Karpas-422 (cell line): ENCODE results near the gene RAD51B. TPM values are rescaled to one million over a fixed set of nuclear protein-coding genes. Genes with fewer than 3 reads are reported as not detected.
"Not testable (repeated sequence)": the region's sequence is repeated elsewhere in the genome, so short reads cannot be mapped to it uniquely, and the experiment has no call there.

ENCODE experiments used
- DNase-seq: peaks from one replicate; pipeline ENCODE4 v3.0.0-alpha.2; 2015
- H2AFZ ChIP-seq: fragments of 200-600 bp; sonication (generic); 2 replicates; pipeline ENCODE4 v1.6.1; 2014; ENCODE audit warnings: antibody characterized with exemption, low read length, mixed read lengths
- H3K27ac ChIP-seq: fragments of 200-600 bp; sonication (generic); 2 replicates; pipeline ENCODE4 v1.5.1; 2014; ENCODE audit warnings: mild to moderate bottlenecking, low read length, moderate library complexity
- H3K27me3 ChIP-seq: fragments of 200-600 bp; sonication (generic); 2 replicates; pipeline ENCODE4 v1.6.1; 2014; ENCODE audit warnings: low read length, mixed read lengths
- H3K36me3 ChIP-seq: fragments of 200-600 bp; sonication (generic); 2 replicates; pipeline ENCODE4 v1.6.1; 2014; ENCODE audit warnings: low read length, mixed read lengths; ENCODE audit not compliant: insufficient read depth
- H3K4me1 ChIP-seq: fragments of 200-600 bp; sonication (generic); 2 replicates; pipeline ENCODE4 v1.6.1; 2014; ENCODE audit warnings: mild to moderate bottlenecking, low read length, mixed read lengths
- H3K4me2 ChIP-seq: fragments of 200-600 bp; sonication (generic); 2 replicates; pipeline ENCODE4 v1.6.1; 2014; ENCODE audit warnings: low read length, low read depth, mild to moderate bottlenecking; ENCODE audit not compliant: poor library complexity, severe bottlenecking
- H3K4me3 ChIP-seq: fragments of 200-600 bp; sonication (generic); 2 replicates; pipeline ENCODE4 v1.5.1; 2014; ENCODE audit warnings: mild to moderate bottlenecking, antibody characterized with exemption, low read length, mixed read lengths
- H3K79me2 ChIP-seq: fragments of 200-600 bp; sonication (generic); 2 replicates; pipeline ENCODE4 v1.6.1; 2014; ENCODE audit warnings: mild to moderate bottlenecking, low read length, mixed read lengths
- H3K9ac ChIP-seq: fragments of 200-600 bp; sonication (generic); 2 replicates; pipeline ENCODE4 v1.6.0; 2014; ENCODE audit warnings: low read length
- H3K9me2 ChIP-seq: fragments of 200-600 bp; sonication (generic), shearing (Covaris generic); replicated peaks from 2 replicates; pipeline ENCODE4 v1.6.0; 2014; ENCODE audit warnings: mild to moderate bottlenecking, low read length, moderate library complexity; ENCODE audit not compliant: insufficient read depth
- H3K9me3 ChIP-seq: fragments of 300-700, 200-600 bp; sonication (generic); 2 replicates; pipeline ENCODE4 v1.6.1; 2014; ENCODE audit warnings: low read length, mixed read lengths
- H4K20me1 ChIP-seq: fragments of 200-600 bp; sonication (generic); 2 replicates; pipeline ENCODE4 v1.6.1; 2014; ENCODE audit warnings: mild to moderate bottlenecking, antibody characterized with exemption, low read length, low read depth; ENCODE audit not compliant: insufficient read depth
- total RNA-seq: library from RNA; depleted of rRNA; stranded (reverse); fragments of >200 nt; shearing (Covaris generic); gene quantifications from 2 replicates; pipeline ENCODE4 v1.2.3, GENCODE V29; 2014; ENCODE audit warnings: low replicate concordance

The RAD51B gene
- total RNA-seq, 1 experiment from 2014 or later = 107 TPM

DNA sequence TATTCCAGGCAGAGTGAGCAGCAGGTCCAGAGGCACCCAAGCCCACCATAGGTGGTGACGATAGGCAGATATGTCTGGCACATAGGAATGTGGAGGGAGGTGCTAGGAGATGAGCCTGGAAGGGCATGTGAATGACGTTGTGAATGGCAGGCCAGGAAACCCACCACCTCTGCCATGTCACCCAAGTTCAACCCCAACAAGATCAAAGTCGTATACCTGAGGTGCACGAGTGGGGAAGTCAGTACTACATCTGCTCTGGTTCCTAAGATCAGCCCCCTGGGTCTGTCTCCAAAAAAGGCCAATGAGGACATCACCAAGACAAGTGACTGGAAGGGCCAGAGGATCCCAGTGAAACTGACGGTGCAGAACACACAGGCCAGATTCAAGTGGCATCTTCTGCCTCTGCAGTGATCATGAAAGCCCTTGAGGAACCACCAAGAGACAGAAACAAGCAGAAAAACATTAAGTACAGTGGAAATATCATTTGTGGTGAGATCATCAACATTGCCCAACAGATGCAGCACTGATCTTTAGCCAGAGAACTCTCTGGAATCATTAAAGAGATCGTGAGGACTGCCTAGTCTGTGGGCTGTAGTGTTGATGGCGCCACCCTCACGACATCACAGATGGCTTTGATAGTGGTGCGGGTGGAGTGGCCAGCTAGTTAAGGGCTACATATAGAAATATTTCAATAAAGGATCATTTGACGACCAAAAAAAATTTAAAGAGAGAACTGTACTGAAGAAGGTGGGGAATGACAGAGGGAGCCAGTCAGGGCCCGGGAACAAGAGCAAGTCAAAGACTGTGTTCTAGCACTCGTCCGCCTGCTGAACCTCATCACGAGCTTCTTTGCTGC, 873.6 kb downstream of the RAD51B start:
- Histone ChIP-seq H3K9ac (no peak overlapping the region), H2AFZ (no peak overlapping the region), H3K4me3 (no peak overlapping the region), H3K4me1 (peaks cover 29% of the 10 kb centered on the region), H3K4me2 (no peak overlapping the region), H3K9me2 (no peaks in the 10 kb centered on the region), H3K79me2 (no peaks in the 10 kb centered on the region), H3K36me3 (no peaks in the 10 kb centered on the region), H3K27ac (no peak overlapping the region), H4K20me1 (no peaks in the 10 kb centered on the region), H3K27me3 (no peaks in the 10 kb centered on the region), H3K9me3 (no peaks in the 10 kb centered on the region)
- no peak for DNase-seq

DNA sequence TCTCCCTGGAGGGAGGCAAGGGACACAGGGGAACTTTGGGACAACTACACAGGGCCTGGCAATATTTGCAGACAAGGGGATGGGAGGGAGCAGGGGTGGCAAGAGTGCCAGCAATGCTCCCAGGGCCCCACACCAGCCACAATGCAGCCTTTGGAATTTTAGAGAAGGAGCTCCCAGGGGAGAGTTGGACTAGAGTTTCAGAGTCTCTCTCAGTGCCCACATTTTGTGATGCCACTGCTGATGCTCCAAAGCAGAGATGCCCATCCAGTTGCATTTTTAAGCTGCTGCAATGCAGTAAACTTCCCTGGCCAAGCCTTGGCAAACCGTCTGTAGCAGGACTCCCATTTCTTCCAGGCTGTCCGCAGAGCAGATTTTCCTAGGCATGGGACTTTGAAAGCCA, 874.3 kb downstream of the RAD51B start:
- no peak overlapping the region for H3K27ac ChIP-seq
- H4K20me1 ChIP-seq = no peaks in the 10 kb centered on the region
- H2AFZ ChIP-seq = no peak overlapping the region
- H3K4me2 ChIP-seq = no peak overlapping the region
- H3K4me1 ChIP-seq = peaks cover 22% of the 10 kb centered on the region
- H3K9me2 ChIP-seq = no peaks in the 10 kb centered on the region
- H3K79me2 ChIP-seq = no peaks in the 10 kb centered on the region
- no peak for DNase-seq
- no peaks in the 10 kb centered on the region for H3K9me3 ChIP-seq
- no peak overlapping the region for H3K4me3 ChIP-seq
- H3K9ac ChIP-seq = no peak overlapping the region
- H3K36me3 ChIP-seq = no peaks in the 10 kb centered on the region
- no peaks in the 10 kb centered on the region for H3K27me3 ChIP-seq

DNA sequence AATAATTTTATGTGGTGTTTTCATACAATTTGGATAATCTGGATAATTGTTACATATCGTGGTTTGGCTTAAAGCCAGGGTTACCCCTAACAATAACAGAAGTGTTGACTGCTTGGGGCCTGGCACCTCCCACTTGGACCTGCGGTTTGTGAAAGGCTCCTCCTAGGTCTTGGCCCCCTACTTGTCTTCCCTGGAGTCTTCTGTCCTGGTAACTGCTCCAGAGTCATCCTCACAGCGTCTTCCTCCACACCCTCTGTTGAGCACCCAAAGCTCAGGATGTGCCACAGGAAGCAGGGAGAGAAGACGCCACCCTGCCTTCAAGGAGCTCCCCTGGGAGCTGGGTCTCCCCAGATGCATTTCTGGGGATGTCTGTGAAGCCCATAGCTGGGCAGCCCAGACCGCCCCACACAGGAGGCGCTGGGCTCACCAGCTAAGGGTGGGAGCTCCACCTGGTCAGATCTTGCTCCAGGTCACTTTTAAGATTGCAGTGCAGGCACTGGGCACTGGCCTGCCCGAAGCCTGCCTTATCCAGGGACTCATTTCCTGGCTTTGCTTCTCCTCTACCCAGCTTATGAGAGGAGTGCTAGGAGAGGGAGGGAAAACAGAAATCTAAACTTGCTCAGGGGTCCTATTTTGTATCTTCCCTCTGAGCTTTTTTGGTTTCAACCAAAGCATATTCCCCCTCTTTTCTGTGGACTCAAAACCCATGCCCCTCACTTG, 875.1 kb downstream of the RAD51B start:
- H3K9ac ChIP-seq = no peak overlapping the region
- H4K20me1 ChIP-seq = no peaks in the 10 kb centered on the region
- H3K27me3 ChIP-seq = no peaks in the 10 kb centered on the region
- H2AFZ ChIP-seq = no peak overlapping the region
- no peak overlapping the region for H3K4me2 ChIP-seq
- DNase-seq = no peak
- H3K36me3 ChIP-seq = no peaks in the 10 kb centered on the region
- H3K79me2 ChIP-seq = no peaks in the 10 kb centered on the region
- H3K4me3 ChIP-seq = no peak overlapping the region
- H3K27ac ChIP-seq = no peak overlapping the region
- H3K9me3 ChIP-seq = no peaks in the 10 kb centered on the region
- peaks cover 14% of the 10 kb centered on the region for H3K4me1 ChIP-seq
- H3K9me2 ChIP-seq = no peaks in the 10 kb centered on the region

DNA sequence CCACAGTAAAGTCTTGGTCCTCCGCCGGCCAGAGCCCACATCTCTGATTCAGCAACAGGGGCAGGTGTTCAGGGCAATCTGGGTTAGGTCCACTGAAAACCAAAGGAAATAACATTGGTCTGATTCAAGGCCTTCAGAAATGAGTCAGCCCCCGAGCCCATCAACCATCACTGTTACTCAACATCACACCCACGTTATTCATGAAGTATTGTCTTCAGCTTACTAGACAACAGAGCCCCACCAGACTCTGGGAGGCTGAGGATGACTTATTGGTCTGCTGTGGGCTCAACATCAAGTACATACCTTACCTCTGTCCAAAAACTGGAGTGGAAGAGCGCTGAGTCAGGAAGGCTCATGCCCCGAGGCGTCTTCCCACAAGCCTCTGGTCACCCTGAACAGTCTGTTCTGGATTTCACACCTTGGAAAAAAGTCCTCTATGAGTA, 875.8 kb downstream of the RAD51B start:
- Histone ChIP-seq H4K20me1 (no peaks in the 10 kb centered on the region), H3K27ac (no peak overlapping the region), H3K9me2 (no peaks in the 10 kb centered on the region), H3K36me3 (no peaks in the 10 kb centered on the region), H2AFZ (no peak overlapping the region), H3K4me2 (no peak overlapping the region), H3K79me2 (no peaks in the 10 kb centered on the region), H3K4me1 (peaks cover 7% of the 10 kb centered on the region), H3K4me3 (no peak overlapping the region), H3K27me3 (no peaks in the 10 kb centered on the region), H3K9ac (no peak overlapping the region), H3K9me3 (no peaks in the 10 kb centered on the region)
- no peak for DNase-seq

DNA sequence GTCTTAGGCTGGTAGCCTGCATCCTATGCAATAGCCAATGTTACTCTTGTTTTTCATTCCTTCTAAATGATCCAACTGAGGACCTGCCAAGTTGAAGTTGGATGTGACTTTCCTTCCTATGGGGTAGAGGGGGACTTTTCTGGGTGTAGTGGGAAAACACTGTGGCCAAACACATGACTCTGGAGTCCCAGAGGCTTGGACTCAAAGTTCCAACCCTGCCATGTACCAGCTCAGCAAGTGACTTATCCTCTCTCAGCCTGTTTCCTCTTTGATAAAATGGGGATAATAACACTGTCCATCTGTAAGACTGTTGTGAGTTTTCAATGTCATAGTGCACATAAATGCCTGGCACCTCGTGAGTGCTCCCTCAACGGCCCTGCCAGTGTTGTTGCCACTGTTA, 876.3 kb downstream of the RAD51B start:
- no peaks in the 10 kb centered on the region for H4K20me1 ChIP-seq
- H3K9ac ChIP-seq = no peak overlapping the region
- peaks cover 4% of the 10 kb centered on the region; the same call in 1 of the 2 replicates for H3K4me1 ChIP-seq
- H3K27me3 ChIP-seq = no peaks in the 10 kb centered on the region
- no peaks in the 10 kb centered on the region for H3K9me3 ChIP-seq
- no peak for DNase-seq
- H3K36me3 ChIP-seq = no peaks in the 10 kb centered on the region
- no peak overlapping the region for H3K4me3 ChIP-seq
- H2AFZ ChIP-seq = no peak overlapping the region
- H3K27ac ChIP-seq = no peak overlapping the region
- H3K79me2 ChIP-seq = no peaks in the 10 kb centered on the region
- no peaks in the 10 kb centered on the region for H3K9me2 ChIP-seq
- no peak overlapping the region for H3K4me2 ChIP-seq

DNA sequence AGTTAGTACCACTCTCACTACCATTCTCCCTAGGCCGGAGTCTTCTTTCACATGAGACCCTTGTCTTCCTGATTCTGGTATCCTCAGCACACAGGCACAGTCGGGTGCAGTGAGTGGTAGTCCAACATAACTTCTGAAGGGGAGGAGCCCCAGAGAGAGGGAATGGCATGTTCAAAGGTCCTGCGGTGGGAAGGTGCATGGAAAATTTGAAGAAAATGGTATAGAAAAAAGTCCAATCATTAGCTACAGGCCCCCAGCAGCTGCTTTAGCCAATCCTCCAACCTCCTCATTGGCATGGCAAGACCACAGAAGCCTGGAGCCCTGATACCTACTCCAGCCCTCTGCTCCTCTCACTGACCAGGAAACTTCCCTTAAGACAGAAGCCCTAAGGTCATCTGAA, 876.7 kb downstream of the RAD51B start:
- Histone ChIP-seq H3K9me2 (no peaks in the 10 kb centered on the region), H3K79me2 (no peaks in the 10 kb centered on the region), H3K4me1 (peaks cover 4% of the 10 kb centered on the region; the same call in 1 of the 2 replicates), H3K4me3 (no peak overlapping the region), H4K20me1 (no peaks in the 10 kb centered on the region), H3K9ac (no peak overlapping the region), H3K27me3 (no peaks in the 10 kb centered on the region), H3K36me3 (no peaks in the 10 kb centered on the region), H3K9me3 (no peaks in the 10 kb centered on the region), H2AFZ (no peak overlapping the region), H3K27ac (no peak overlapping the region), H3K4me2 (no peak overlapping the region)
- no peak for DNase-seq

DNA sequence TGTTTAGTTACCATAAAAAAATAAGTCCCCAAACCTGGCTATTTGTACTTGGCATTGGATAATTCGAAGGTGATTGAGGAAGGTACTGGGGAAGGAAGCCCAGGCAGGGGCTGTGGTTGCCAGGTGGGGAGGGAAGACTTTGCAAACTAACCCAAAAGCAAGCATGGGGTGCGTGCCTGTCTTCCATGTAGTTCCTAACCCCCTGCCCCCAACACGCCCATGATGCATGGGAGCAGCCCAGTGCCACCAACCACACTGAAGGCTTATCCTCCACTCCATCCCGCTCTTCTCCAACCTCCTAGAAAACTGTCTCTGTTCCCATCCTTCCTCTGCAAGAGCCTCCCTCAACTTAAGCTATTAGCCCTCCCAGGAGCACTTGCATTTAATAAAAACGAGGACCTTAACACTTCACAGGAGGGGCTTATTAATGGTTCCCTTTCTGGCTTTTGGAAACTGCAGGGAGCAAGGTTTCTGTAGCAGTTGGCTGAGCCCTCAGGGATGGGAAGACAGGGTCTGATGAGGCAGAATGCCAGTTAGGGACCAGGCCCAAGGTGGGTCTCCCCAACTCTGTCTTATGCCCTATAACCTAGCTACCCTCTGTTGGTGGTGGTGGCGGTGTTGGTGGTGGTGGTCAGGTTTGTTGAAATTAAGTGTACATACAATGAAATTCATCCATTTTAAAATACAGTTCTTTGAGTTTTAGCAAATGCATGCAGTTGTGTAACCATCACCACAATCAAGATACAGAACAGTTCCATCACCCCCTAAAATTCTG, 877.3 kb downstream of the RAD51B start:
- no peaks in the 10 kb centered on the region for H4K20me1 ChIP-seq
- no peak overlapping the region for H2AFZ ChIP-seq
- no peak overlapping the region for H3K9ac ChIP-seq
- H3K9me2 ChIP-seq = no peaks in the 10 kb centered on the region
- H3K4me2 ChIP-seq = no peak overlapping the region
- H3K4me1 ChIP-seq = peaks cover 4% of the 10 kb centered on the region; the same call in 1 of the 2 replicates
- no peaks in the 10 kb centered on the region for H3K79me2 ChIP-seq
- H3K36me3 ChIP-seq = no peaks in the 10 kb centered on the region
- no peaks in the 10 kb centered on the region for H3K9me3 ChIP-seq
- no peak for DNase-seq
- H3K27ac ChIP-seq = no peak overlapping the region
- H3K4me3 ChIP-seq = no peak overlapping the region
- H3K27me3 ChIP-seq = no peaks in the 10 kb centered on the region

DNA sequence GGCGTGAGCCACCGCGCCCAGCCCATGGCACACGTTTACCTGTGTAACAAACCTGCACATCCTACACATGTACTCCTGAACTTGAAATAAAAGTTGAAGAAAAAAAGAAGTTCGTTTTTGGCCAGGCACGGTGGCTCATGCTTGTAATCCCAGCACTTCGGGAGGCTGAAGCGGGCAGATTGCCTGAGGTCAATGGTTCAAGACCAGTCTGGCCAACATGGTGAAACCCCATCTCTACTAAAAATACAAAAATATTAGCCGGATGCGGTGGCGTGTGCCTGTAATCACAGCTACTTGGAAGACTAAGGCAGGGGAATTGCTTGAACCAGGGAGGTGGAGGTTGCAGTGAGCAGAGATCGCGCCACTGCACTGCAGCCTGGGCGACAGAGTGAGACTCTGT, 879.2 kb downstream of the RAD51B start:
- not testable (repeated sequence) for H3K4me1 ChIP-seq, H3K27ac ChIP-seq, H4K20me1 ChIP-seq, H3K9me3 ChIP-seq, DNase-seq, H3K9me2 ChIP-seq, H3K9ac ChIP-seq, H2AFZ ChIP-seq, H3K4me3 ChIP-seq, H3K36me3 ChIP-seq, H3K79me2 ChIP-seq, H3K27me3 ChIP-seq, H3K4me2 ChIP-seq
